ENCODE measurements around the gene TAF4. TPM values are rescaled to one million over a fixed set of nuclear protein-coding genes. Genes with fewer than 3 reads are reported as not detected.
A peak's percentile ranks its signal among the peaks of the same experiment; 100 is the strongest.
"Not testable (repeated sequence)": the region's sequence is repeated elsewhere in the genome, so short reads cannot be mapped to it uniquely, and the experiment has no call there.

The TAF4 gene
- 20.0 TPM for polyA plus RNA-seq (ENCODE audit: insufficient read length)
- long read RNA-seq, donor 1, partial matches to known transcripts = 7 of 7 reads
- long read RNA-seq, donor 1, other reads (novel, unspliced or antisense) = 0 of 7 reads
- long read RNA-seq, donor 2, partial matches to known transcripts = 0 of 3 reads
- long read RNA-seq, donor 2, other reads (novel, unspliced or antisense) = 0 of 3 reads
- long read RNA-seq, donor 3, partial matches to known transcripts = 0 of 1 reads
- long read RNA-seq, donor 3, other reads (novel, unspliced or antisense) = 0 of 1 reads
- long read RNA-seq, donor 4 = 0 reads
- long read RNA-seq, donor 5 = 0 reads
- long read RNA-seq, donor 6, partial matches to known transcripts = 0 of 1 reads
- long read RNA-seq, donor 6, other reads (novel, unspliced or antisense) = 0 of 1 reads
- long read RNA-seq, donor 7, full-length matches to known transcripts = 3 of 12 reads
- long read RNA-seq, donor 7, partial matches to known transcripts = 9 of 12 reads
- long read RNA-seq, donor 7, other reads (novel, unspliced or antisense) = 0 of 12 reads
- long read RNA-seq, donor 8 = 0 reads

DNA sequence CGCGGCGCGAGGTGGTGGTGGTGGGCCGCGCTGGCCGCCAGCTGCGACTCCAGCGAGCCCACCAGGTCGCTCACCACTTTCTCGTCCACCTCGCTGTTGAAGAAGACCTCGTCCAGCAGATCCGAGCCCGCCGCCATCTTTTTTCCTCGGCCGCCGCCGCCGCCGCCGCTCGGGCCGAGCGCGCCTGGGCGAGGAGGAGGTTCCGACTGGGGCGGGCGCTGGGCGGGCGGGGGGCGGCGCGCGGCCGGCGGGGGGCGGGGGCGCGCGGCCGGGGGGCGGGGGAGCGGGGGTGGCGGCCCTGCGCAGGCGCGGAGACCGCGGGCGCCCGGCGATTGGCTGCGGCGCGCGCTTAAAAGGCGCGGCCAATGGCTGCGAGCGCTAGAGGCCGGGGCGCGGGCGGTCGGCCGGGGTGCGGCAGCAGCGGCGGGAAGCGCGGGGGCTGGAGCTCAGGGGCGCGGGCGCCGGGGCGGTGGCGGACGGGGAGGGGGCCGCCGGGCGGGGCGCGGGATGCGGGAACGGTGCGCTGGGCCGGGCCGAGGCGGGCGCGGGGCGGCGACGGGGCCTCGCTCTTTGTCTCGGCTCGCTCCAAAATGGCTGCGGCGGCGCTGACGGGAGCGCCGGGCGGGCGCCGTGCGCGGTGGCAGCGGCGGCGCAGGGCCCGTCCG is at the start of gene TAF4:
TSS of gene TAF4 (minus strand) at position 208 of the 665 bp plus-strand sequence. CDS start at position 137, 71 bp downstream.
- peak; percentile 76 for DNase-seq

GRCh38 chr20:62114894-62115293 is 49.2 kb upstream of the TAF4 start:
- DNase-seq = no peak

- no peak for DNase-seq
These were observed 46.7 kb upstream of the TAF4 start for GRCh38 chr20:62112368-62112767.

DNA sequence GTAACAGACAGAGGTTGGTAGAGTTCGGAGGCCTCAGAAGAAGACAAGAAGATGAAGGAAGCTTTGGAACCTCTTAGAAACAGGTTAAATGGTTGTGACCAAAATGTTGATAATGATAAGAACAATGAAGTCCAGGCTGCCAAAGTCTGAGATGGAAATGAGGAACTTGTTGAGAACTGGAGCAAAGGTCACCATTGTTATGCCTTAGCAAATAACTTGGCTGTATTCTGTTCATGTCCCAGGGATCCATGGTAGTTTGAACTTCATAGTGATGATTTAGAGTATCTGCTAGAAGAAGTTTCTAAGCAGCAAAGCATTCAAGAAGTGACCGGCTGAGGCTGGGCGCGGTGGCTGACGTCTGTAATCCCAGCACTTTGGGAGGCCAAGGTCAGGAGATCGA is 45.5 kb upstream of the TAF4 start:
- no peak for DNase-seq

GRCh38 chr20:62105592-62105991 is 39.9 kb upstream of the TAF4 start:
- no peak for DNase-seq

DNA sequence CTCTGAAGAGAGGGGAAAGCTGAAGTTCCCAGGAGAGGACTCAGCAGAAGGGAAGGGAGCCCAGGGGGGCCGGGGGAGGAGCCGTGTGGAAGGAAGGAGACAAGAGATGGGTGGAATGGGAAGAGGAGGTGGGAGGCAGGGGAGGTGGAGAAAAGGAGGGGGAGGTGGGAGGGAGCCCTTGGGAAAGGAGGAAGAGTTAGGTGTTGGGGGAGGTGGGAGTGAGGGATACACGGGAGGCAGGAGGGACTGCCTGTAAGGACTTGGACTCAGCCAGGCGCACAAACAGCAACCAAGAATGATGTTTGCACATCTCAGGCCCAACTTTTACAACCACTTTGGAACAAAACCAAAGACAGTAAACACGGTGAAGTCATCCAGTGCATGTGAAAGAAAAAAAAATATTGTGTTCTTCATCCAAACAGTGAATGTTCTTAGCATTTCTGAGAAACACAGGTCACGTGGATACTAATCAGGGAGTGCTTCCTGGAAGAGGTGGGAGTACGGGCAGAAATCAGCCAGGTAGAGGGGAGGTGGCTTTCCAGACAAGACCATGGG is 39.2 kb upstream of the TAF4 start:
- no peak for DNase-seq

GRCh38 chr20:62104234-62104789 is 38.6 kb upstream of the TAF4 start:
- no peak for DNase-seq

- no peak for DNase-seq
These were observed 38.0 kb upstream of the TAF4 start for GRCh38 chr20:62103508-62104233.

- no peak for DNase-seq
These were observed 35.4 kb upstream of the TAF4 start for GRCh38 chr20:62101078-62101477.

DNA sequence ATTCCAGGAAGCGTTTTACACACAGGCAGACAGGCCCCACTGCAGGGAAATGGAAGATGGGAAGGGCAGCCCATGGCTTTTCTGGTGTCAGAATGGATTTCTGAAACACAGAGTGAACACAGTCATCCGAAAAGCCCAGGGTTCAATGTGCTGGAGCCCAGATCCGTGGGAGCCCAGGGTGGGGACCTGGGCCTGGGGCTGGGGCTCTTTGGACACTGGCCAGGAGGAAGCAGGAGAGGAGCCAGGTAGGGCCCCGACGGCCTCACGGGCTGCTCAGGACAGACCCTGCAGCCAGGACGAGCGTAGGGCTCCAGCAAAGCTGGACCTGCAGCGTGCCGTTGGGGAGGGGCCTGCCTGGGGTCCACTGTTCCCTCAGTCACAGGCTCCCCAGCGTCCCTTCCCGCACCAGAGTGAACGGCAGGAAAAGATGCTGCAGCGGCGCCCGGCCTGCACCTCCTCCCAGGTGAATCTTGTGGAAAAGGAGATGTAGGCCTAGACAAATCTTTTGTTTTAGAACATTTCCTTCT is 32.3 kb upstream of the TAF4 start:
- no peak for DNase-seq

DNA sequence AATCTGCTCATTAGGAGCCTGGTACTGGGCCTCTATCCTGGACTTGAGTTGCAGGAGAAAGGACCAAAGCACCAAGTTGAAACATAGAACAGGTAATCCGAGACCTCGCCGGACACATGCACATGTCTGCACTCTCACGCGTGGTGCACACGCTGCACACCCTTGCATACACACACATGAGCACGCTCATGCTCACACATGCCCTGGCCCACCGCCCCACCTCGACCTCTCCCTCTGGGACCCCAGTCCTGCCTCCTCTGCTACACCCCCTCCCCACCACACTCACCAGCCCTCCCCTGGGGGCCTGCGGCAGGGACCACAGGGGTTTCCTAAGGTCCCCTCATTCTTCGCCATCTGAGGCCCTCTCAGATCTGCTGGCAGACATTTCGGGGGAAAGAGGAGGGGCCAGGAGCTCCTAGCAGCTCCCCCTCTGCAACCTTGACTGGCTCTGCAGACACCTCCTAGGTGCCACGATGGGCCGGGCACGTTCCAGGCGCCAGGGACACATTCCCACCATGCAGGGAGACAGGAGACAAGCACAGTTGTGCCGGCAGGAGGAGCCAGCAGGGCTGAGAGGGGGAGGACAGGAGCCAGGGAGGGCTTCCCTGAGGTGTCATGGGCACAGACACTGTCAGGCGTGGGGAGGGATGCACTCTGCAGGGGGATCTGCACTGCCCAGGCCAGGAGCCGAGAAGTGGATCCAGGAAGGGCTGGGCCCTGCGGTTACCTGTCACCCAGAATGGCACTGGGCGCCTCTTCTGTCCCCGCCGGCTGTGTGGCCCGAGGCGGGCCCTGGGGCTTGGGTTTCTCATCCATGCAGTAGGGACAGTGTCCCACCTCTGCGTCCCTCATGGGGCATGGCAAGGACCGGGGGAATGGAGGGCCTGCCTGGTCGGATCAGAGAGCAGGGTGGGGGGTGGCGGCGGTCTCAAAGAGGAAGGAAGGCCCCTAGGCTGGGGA is 31.0 kb upstream of the TAF4 start:
- DNase-seq = no peak

DNA sequence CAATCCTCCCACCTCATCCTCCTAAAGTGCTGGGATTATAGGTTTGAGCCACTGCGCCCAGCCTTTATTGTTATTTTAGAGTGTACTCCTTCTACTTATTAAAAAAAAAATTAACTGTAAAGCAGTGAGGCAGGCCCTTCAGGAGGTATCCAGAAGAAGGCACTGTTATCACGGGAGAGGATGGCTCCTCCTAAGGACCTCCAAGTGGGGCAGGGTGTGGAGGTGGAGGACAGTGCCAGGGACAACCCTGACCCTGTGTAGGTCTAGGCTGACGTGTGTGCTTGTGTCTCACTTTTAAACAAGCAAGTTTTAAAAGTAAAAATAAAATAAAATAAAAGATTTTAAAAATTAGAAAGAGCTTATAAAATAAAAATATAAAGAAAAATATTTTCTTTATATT is 23.7 kb upstream of the TAF4 start:
- DNase-seq = no peak

GRCh38 chr20:62088258-62089127 is 22.8 kb upstream of the TAF4 start:
- DNase-seq = no peak

DNA sequence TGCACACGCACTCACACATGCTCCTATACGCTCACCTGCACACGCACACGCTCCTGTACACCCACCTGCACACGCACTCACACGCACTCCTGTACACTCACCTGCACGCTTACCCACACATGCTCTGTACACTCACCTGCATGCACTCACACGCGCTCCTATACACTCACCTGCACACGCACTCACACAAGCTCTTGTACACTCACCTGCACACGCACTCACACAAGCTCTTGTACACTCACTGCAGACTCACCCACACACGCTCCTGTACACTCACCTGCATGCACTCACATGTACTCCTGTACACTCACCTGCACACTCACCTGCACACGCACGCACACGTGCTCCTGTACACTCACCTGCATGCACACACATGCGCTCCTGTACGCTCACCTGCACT is 22.0 kb upstream of the TAF4 start:
- no peak for DNase-seq

DNA sequence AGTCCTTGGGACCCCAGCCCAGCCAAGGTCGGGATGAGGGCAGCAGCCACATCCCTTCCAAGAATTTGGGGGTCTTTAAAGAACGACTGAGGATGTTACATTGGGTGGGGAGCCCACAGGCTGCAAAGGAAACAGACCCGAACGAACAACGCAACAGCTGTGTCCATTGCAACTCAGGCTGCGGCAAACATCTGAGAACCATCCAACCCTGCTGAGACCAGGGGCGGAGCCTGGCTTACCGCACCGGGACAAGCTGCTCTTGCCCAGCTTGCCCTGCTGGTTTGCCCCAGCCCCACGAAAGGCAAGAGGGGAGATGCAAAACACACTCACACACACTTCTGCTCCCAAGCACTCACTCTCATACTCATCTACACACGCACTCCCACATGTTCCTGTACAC is 21.5 kb upstream of the TAF4 start:
- DNase-seq = no peak

GRCh38 chr20:62085206-62085605 is 19.5 kb upstream of the TAF4 start:
- DNase-seq = no peak

- not testable (repeated sequence) for DNase-seq
These were observed 18.5 kb upstream of the TAF4 start for GRCh38 chr20:62084224-62084623.

GRCh38 chr20:62083312-62083711 is 17.6 kb upstream of the TAF4 start:
- DNase-seq = no peak

DNA sequence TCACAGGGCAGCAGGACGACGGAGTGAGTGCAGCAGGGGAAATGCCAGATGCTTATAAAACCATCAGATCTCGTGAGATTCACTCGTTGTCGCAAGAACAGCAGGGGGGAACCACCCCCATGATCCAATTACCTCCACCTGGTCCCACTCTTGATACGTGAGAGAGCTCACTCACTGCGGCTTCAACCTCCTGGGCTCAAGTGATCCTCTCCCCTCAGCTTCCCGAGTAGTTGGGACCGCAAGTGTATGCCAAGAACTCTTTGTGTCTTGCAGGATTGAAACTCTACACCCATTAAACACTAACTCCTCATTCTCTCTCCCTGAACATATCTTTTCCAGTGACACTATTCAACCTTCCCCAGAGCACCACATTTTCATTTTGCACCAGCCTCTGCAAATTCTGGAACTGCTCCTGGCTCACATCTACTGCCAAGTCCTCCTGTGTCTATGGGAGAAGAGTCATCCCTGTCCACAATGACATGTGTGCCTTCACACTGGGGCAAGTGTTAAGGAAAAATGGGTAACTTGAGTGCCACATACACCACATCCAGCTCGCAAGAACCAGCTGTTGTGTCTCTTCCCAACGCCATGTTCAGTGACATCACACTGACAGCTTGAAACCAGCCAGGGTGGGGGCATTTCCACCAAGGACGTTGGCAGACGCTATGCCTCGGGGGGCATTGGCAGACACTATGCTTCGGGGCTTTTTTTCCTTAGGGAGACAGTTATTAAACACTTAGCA is 14.7 kb upstream of the TAF4 start:
- no peak for DNase-seq
